PFSK-1 (cell line): Measurements from ENCODE around the gene DDX52.

ENCODE experiments used
- FOXP2 ChIP-seq: optimal IDR thresholded peaks from 2 replicates; pipeline ENCODE3; 2011; ENCODE audit warnings: borderline replicate concordance, control low read depth, inconsistent platforms; ENCODE audit not compliant: insufficient read depth; ENCODE audit errors: extremely low read length, extremely low read depth
- POLR2AphosphoS5 ChIP-seq: IDR thresholded peaks from 2 replicates; pipeline ENCODE4 v1.6.1; 2012; ENCODE audit warnings: low read depth, mild to moderate bottlenecking, control low read depth, low read length, moderate library complexity
- REST ChIP-seq, 2 experiments: IDR thresholded peaks; 2 replicates each; pipeline versions ENCODE4 v1.6.1 to v1.8.0; 2011 to 2012; ENCODE audit warnings: low read depth in 2 of 2, low read length in 2 of 2, control low read depth in 1 of 2, inconsistent platforms in 1 of 2, mild to moderate bottlenecking in 1 of 2, moderate library complexity in 1 of 2; ENCODE audit not compliant: insufficient read depth in 1 of 2
- SIN3A ChIP-seq: IDR thresholded peaks from 2 replicates; pipeline ENCODE4 v1.6.1; 2012; ENCODE audit warnings: mild to moderate bottlenecking, low read length, moderate library complexity, borderline replicate concordance; ENCODE audit not compliant: insufficient read depth
- TAF1 ChIP-seq: IDR thresholded peaks from 2 replicates; pipeline ENCODE4 v1.6.1; 2012; ENCODE audit warnings: low read length, control low read depth, borderline replicate concordance; ENCODE audit not compliant: insufficient read depth

DDX52 gene

GRCh38 chr17:37674511-37674910 is 31.3 kb upstream of the DDX52 start:
- TF ChIP-seq REST (IDR thresholded peaks at IDR 0.05; ENCODE audit: insufficient read depth in 1 of 2, low read depth in 2 of 2, low read length in 2 of 2), result no peak
- TF ChIP-seq FOXP2, result no peak
- no peak for TF ChIP-seq SIN3A
- TF ChIP-seq TAF1, result no peak
- TF ChIP-seq POLR2AphosphoS5, result no peak

DNA sequence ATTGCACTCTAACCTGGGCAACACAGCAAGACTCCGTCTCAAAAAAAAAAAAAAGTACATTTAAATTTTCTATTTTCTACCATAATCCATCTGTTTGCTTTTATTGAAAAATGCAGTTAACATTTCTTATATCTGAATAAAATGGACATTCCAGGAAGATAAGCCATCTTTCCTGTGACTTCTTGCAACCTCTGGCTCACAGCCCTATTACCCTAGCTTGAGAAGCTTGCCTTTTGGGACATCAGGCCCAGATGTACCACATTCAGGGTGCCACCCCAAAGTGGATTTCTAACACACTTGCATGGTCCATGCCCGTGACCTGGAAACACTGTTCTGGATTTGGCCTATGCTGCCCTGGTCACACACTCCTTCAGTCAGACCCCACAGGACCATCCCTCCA is 30.1 kb upstream of the DDX52 start:
- no peak for TF ChIP-seq TAF1
- no peak for TF ChIP-seq POLR2AphosphoS5
- no peak for TF ChIP-seq SIN3A
- TF ChIP-seq REST (IDR thresholded peaks at IDR 0.05; ENCODE audit: insufficient read depth in 1 of 2, low read depth in 2 of 2, low read length in 2 of 2), result no peak
- no peak for TF ChIP-seq FOXP2

GRCh38 chr17:37672548-37673078 is 29.4 kb upstream of the DDX52 start:
- TF ChIP-seq TAF1, result no peak
- no peak for TF ChIP-seq SIN3A
- no peak for TF ChIP-seq FOXP2
- TF ChIP-seq REST (IDR thresholded peaks at IDR 0.05; ENCODE audit: insufficient read depth in 1 of 2, low read depth in 2 of 2, low read length in 2 of 2), result no peak
- TF ChIP-seq POLR2AphosphoS5, result no peak

DNA sequence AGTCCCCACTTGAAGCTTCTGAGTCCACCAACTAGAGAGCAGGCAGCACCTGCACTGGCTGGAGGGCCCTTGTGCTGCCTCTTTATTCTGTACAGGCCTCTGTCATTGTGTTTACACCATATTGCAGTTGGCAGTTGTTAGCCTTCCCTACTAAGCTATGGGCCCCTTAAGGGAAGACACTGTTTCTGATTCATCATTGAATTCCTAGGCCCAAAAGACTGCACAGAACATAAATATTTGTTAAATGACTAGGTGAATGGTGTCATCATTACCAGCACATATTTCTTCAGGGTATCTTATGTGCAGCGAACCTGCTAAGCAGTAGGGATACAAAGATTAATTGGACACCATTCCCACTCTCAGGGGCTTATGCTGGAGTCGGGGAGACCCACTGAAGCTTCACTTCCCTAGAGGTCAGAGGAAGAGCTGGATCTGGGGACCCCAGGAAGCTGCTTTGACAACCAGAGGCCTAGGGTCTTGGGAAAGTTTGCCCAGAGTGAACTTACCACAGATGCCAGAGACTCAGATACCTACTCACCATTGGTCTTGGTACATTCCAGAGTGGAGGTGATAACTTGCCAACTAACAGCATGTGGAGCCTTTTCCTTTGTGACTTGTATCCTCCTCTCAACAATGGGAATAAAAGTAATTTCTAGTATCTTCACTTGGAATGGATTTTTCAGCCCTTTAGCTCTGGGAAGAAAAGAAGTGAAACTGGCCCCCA is 28.7 kb upstream of the DDX52 start:
- TF ChIP-seq FOXP2 (no peak), POLR2AphosphoS5 (no peak), TAF1 (no peak), SIN3A (no peak), REST (IDR thresholded peaks at IDR 0.05; ENCODE audit: insufficient read depth in 1 of 2, low read depth in 2 of 2, low read length in 2 of 2) (no peak)
